NCI-H2227 (cell line): ENCODE measurements around the gene SPSB2.
"Not testable (repeated sequence)": the region's sequence is repeated elsewhere in the genome, so short reads cannot be mapped to it uniquely, and the experiment has no call there.

Experiments used
- DNase-seq: peaks from one replicate; lab custom pipeline; 2025; ENCODE audit not compliant: unreplicated experiment; lab: John Stamatoyannopoulos, UW

Gene SPSB2

GRCh38 chr12:6871052-6871957 is 1.8 kb downstream of the SPSB2 start:
- peak; percentile 22 for DNase-seq

- not testable (repeated sequence) for DNase-seq
Observed at GRCh38 chr12:6870304-6870703, 2.8 kb downstream of the SPSB2 start.

GRCh38 chr12:6869049-6870021 is 3.8 kb downstream of the SPSB2 start:
- DNase-seq = peak; percentile 86

GRCh38 chr12:6868211-6869048 is 4.7 kb downstream of the SPSB2 start:
- no peak for DNase-seq

- peak; percentile 78 for DNase-seq
Observed at GRCh38 chr12:6867413-6868210, 5.5 kb downstream of the SPSB2 start, which contains the start of gene TPI1. TPI1 (plus strand) TSS chr12:6867531; CDS start chr12:6867567, 36 bp downstream.

DNA sequence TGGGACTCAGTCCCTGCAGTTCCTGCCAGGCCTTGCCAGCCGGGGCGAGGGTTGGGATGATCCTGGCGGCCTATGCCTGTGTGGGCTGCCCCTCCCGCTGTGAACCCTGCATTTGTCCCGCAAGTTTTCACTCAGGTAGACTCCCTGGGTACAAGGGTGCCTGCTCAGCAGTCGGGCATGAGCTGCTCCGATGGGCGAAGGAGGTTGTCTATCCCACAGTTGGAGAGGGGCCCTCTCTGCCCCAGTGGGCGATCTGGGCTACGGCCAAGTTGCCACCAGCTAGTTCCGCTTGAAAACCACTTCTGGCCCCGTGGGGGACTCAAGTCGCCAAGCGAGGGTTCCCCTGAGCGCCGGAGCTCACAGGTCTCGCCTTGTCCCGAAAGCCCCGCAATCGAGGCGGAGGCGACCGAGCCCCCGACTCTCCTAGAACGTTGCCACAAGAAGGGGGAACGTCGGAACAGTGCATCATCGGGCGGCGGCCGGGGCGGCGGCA is 6.1 kb downstream of the SPSB2 start:
- DNase-seq = no peak

DNA sequence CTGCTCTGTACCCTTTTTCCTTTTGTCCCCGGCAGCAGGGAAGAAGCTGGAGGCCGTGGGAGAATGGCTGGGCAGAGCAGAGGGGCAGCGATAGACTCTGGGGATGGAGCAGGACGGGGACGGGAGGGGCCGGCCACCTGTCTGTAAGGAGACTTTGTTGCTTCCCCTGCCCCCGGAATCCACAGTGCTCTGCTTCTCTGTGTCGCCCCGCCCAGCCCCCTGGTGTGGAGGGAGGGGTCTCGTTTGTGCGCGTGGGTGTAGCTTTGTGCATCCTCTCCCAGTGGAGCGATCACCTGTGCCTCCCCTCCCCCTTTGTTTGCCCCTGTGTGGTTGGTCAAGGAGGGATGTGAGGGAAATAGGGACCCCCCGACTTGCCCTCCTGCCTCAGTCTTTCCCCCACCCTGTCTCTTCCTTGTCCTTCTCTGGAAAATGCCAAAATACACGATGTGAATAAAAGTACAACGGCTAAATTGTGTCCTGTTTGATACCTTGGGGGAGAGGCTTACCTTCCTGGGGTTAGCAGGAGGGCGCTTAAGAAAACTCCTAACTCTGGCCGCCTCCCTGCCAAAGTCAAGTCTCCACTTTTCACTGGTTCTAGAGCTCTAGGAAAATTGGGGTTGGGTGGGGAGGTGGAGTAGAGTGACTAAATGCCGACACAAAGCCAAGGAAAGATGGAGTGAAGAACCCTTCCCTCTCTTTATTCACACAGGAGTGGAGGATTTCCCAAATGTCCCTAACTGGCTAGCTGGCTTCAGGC is 6.8 kb downstream of the SPSB2 start:
- DNase-seq = peak; percentile 14

GRCh38 chr12:6865307-6865706 is 7.8 kb downstream of the SPSB2 start:
- DNase-seq = not testable (repeated sequence)

GRCh38 chr12:6863586-6864321 is 9.3 kb downstream of the SPSB2 start:
- DNase-seq = no peak

GRCh38 chr12:6863033-6863432 is 10.1 kb downstream of the SPSB2 start:
- no peak for DNase-seq

DNA sequence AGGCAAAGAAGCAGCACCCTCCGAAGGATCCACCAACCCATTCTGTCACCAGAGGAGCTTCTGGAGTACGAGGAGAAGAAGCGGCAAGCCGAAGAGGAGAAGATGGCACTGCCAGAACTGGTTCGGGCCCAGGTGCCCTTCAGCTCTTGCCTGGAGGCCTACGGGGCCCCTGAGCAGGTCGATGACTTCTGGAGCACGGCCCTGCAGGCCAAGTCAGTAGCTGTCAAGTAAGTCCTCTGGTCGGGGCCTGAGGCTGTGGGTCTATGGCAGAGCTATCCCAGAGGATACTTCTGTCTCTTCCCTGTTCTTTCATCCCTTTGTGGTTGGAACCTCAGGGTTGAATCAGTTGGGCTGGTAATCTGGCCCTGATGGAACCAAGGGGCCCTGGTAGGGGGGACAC is 11.7 kb downstream of the SPSB2 start:
- no peak for DNase-seq

- no peak for DNase-seq
Observed at GRCh38 chr12:6860942-6861341, 12.2 kb downstream of the SPSB2 start.

GRCh38 chr12:6860116-6860515 is 13.0 kb downstream of the SPSB2 start:
- DNase-seq = no peak

DNA sequence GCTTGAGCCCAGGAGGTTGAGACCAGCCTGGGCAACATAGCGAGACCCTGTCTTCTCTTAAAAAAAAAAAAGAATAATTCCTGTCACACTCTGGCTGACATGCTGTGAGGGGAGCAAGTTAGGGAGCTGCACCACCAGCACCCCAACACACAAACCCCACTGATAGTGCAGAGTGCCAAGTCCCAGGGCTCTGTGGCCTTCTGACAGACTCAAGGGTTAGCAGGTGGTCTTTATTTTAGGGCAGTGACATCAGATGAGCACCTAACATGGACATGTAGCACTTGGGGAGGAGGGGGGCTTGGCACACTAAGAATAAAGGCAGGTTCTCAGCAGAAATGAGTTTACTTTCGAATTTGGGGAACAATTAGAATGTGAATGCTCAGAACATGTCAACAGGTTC is 14.3 kb downstream of the SPSB2 start:
- DNase-seq = no peak

- no peak for DNase-seq
Observed at GRCh38 chr12:6855322-6855721, 17.8 kb downstream of the SPSB2 start.

DNA sequence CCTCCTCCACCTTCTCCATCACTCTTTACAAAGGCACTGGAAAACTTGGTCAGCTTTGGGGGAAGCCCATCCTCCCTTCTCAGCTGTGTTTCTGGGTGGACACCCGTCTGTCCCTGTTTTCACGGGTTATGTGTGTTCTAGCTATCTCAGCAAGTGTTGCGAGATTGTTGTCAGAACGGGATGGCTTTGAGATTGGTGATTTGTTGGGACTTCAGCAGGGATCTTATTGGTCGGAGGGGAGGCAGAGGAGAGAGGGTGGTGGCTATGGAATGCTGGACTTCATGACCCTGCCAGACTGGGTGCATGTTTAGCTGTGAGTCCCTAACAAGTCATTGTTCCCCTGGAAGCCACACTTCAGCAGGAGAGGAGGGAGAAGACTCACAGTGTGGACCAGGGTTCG is 19.1 kb downstream of the SPSB2 start:
- no peak for DNase-seq

DNA sequence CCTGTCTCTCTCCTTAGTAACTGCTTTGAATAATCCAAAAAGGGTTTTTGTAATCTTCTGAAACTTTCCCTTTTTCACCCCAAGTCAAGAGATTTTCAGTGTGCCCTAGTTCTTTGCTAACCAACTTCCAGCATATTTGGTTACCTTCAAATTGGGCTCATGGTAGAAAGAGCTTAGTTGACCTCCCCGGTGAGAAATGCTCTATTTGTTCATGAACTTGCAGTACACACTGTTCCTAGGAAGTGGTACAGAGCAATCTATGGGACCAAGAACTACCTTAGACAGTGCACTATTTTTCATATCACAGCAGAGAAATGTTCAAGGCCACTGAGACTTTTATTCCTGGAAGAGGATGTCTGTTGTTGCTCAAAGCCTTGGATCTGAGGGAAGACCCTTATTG is 19.5 kb downstream of the SPSB2 start:
- DNase-seq = no peak

GRCh38 chr12:6852651-6853354 is 20.3 kb downstream of the SPSB2 start:
- peak; percentile 63 for DNase-seq
